Measurements from ENCODE around the gene GLIPR1L2. TPM values are rescaled to one million over a fixed set of nuclear protein-coding genes. Genes with fewer than 3 reads are reported as not detected.

The GLIPR1L2 gene
- total RNA-seq, 2 donors from 2014 or later, result 0.41 to 1.8 TPM

GRCh38 chr12:75427491-75427890 is 36.6 kb downstream of the GLIPR1L2 start:
- no peak overlapping the region for H3K4me3 ChIP-seq
- ATAC-seq (ENCODE audit: insufficient number of reproducible peaks, low FRiP score, low read depth), result no peak
- TF ChIP-seq CTCF (IDR thresholded peaks at IDR 0.05), result no peak
- H3K36me3 ChIP-seq, result no peaks in the 10 kb centered on the region
- no peaks in the 10 kb centered on the region for H3K27me3 ChIP-seq (replicated peaks; ENCODE audit: insufficient read depth)
- H3K27ac ChIP-seq, result no peak overlapping the region
- H3K9me3 ChIP-seq, result no peaks in the 10 kb centered on the region
- H3K4me1 ChIP-seq (ENCODE audit: control insufficient read depth in 1 of 2, low read depth in 2 of 2), result peaks cover 0 to under 1% of the 10 kb centered on the region in 2 donors
- no peak for DNase-seq (ENCODE audit: low spot score)

GRCh38 chr12:75428767-75429166 is 37.9 kb downstream of the GLIPR1L2 start:
- Histone ChIP-seq H3K9me3 (no peaks in the 10 kb centered on the region), H3K27me3 (replicated peaks; ENCODE audit: insufficient read depth) (no peaks in the 10 kb centered on the region), H3K36me3 (no peaks in the 10 kb centered on the region), H3K4me1 (ENCODE audit: control insufficient read depth in 1 of 2, low read depth in 2 of 2) (peaks cover 0 to 7% of the 10 kb centered on the region in 2 donors), H3K4me3 (no peak overlapping the region), H3K27ac (no peak overlapping the region)
- DNase-seq (ENCODE audit: low spot score), result no peak
- no peak for TF ChIP-seq CTCF (IDR thresholded peaks at IDR 0.05)
- ATAC-seq (ENCODE audit: insufficient number of reproducible peaks, low FRiP score, low read depth), result no peak

GRCh38 chr12:75432924-75433323 is 42.0 kb downstream of the GLIPR1L2 start:
- ATAC-seq (ENCODE audit: insufficient number of reproducible peaks, low FRiP score, low read depth), result no peak
- no peak overlapping the region for H3K4me3 ChIP-seq
- peak overlapping the region; percentile 44 to 45 for H3K27ac ChIP-seq
- peaks cover 4% of the 10 kb centered on the region for H3K9me3 ChIP-seq
- H3K27me3 ChIP-seq (replicated peaks; ENCODE audit: insufficient read depth), result no peaks in the 10 kb centered on the region
- no peak for TF ChIP-seq CTCF (IDR thresholded peaks at IDR 0.05)
- H3K4me1 ChIP-seq (ENCODE audit: control insufficient read depth in 1 of 2, low read depth in 2 of 2), result peaks cover 0 to 7% of the 10 kb centered on the region in 2 donors
- no peak for DNase-seq (ENCODE audit: low spot score)
- no peaks in the 10 kb centered on the region for H3K36me3 ChIP-seq

GRCh38 chr12:75437564-75437963 is 46.7 kb downstream of the GLIPR1L2 start:
- no peak for ATAC-seq (ENCODE audit: insufficient number of reproducible peaks, low FRiP score, low read depth)
- no peak overlapping the region for H3K4me3 ChIP-seq
- H3K27ac ChIP-seq, result no peak overlapping the region
- H3K27me3 ChIP-seq (replicated peaks; ENCODE audit: insufficient read depth), result no peaks in the 10 kb centered on the region
- H3K36me3 ChIP-seq, result no peaks in the 10 kb centered on the region
- DNase-seq (ENCODE audit: low spot score), result no peak
- H3K4me1 ChIP-seq (ENCODE audit: control insufficient read depth in 1 of 2, low read depth in 2 of 2), result peaks cover 0 to 6% of the 10 kb centered on the region in 2 donors
- TF ChIP-seq CTCF (IDR thresholded peaks at IDR 0.05), result no peak
- H3K9me3 ChIP-seq, result peaks cover 4% of the 10 kb centered on the region

- ATAC-seq (ENCODE audit: insufficient number of reproducible peaks, low FRiP score, low read depth), result no peak
- H3K27me3 ChIP-seq (replicated peaks; ENCODE audit: insufficient read depth), result no peaks in the 10 kb centered on the region
- TF ChIP-seq CTCF (IDR thresholded peaks at IDR 0.05), result no peak
Measured at GRCh38 chr12:75438059-75438754, 47.3 kb downstream of the GLIPR1L2 start.

More at GRCh38 chr12:75438059-75438754, 47.3 kb downstream of the GLIPR1L2 start:
- DNase-seq (ENCODE audit: low spot score), result no peak
- Histone ChIP-seq H3K27ac (no peak overlapping the region), H3K4me3 (no peak overlapping the region), H3K9me3 (peaks cover 4% of the 10 kb centered on the region), H3K4me1 (ENCODE audit: control insufficient read depth in 1 of 2, low read depth in 2 of 2) (no peaks in the 10 kb centered on the region), H3K36me3 (no peaks in the 10 kb centered on the region)

All from thoracic aorta (tissue), 2 donors.